Activated T-helper 2 cell treated with anti-CD3 and anti-CD28 coated beads, Interferon-gamma antibody, Interleukin-2, Interleukin-4, amounts not matched to agents 10 μg/mL and 5 μg/mL and 100 μg/mL, durations not matched to agents 14 hours and 24 hours and 36 hours (primary cell): ENCODE data around the gene HEXA. TPM values are rescaled to one million over a fixed set of nuclear protein-coding genes. Genes with fewer than 3 reads are reported as not detected.
A peak's percentile ranks its signal among the peaks of the same experiment; 100 is the strongest.
"Not testable (repeated sequence)": the region's sequence is repeated elsewhere in the genome, so short reads cannot be mapped to it uniquely, and the experiment has no call there.

Experiments
- DNase-seq: peaks from one replicate; pipeline ENCODE4 v3.0.0; 2021; ENCODE audit warnings: low spot score
- H3K27ac Mint-ChIP-seq: one replicate; pipeline ENCODE4 v1.8.0; 2021; ENCODE audit warnings: mixed read lengths
- H3K27me3 Mint-ChIP-seq: one replicate; pipeline ENCODE4 v1.8.0; 2021; ENCODE audit warnings: low read depth, mixed read lengths
- H3K36me3 Mint-ChIP-seq: one replicate; pipeline ENCODE4 v1.8.0; 2021; ENCODE audit warnings: low read depth, mixed read lengths
- H3K4me1 Mint-ChIP-seq: one replicate; pipeline ENCODE4 v1.8.0; 2021; ENCODE audit warnings: low read depth, mixed read lengths
- H3K4me3 Mint-ChIP-seq: one replicate; pipeline ENCODE4 v1.8.0; 2021; ENCODE audit warnings: low read depth, mild to moderate bottlenecking, moderate library complexity, mixed read lengths
- H3K9me3 Mint-ChIP-seq: one replicate; pipeline ENCODE4 v1.8.0; 2021; ENCODE audit warnings: mixed read lengths
- intact Hi-C: fragments of 100-400 bp; cut with micrococcal nuclease; formaldehyde crosslinking; loops from one replicate; pipeline ENCODE4 v1.15.1; 2023
- total RNA-seq: library from RNA; stranded (reverse); gene quantifications from 2 replicates; pipeline ENCODE4 v1.2.3, GENCODE V29; 2022

The HEXA gene
- total RNA-seq: 58.2 and 63.4 TPM in 2 replicates

GRCh38 chr15:72375846-72376581, at the start of gene HEXA:
Gene HEXA, minus strand, starts transcription at chr15:72376014. Its CDS starts 42 bp downstream, at chr15:72375972.
- H3K27ac Mint-ChIP-seq: peak within 1 kb of the TSS; percentile 91
- no peaks in the 10 kb centered on the region for H3K9me3 Mint-ChIP-seq
- H3K27me3 Mint-ChIP-seq: peaks cover under 1% of the 10 kb centered on the region
- peak within 1 kb of the TSS; percentile 89 for H3K4me3 Mint-ChIP-seq
- H3K36me3 Mint-ChIP-seq: peaks cover 5% of the 10 kb centered on the region
- intact Hi-C loops: loop anchor here (1.0 to 5.0 kb wide), 3 partner anchors 97 to 147 kb away; partner anchors contain the start of gene PARP6
- DNase-seq: peak; percentile 96
- H3K4me1 Mint-ChIP-seq: peaks cover 27% of the 10 kb centered on the region

- peaks cover 2% of the 10 kb centered on the region for H3K4me1 Mint-ChIP-seq
- H3K4me3 Mint-ChIP-seq: no peak overlapping the region
- intact Hi-C loops: no loop called here
- no peaks in the 10 kb centered on the region for H3K36me3 Mint-ChIP-seq
- peaks cover 10% of the 10 kb centered on the region for H3K27me3 Mint-ChIP-seq
- DNase-seq: no peak
- H3K9me3 Mint-ChIP-seq: peaks cover 14% of the 10 kb centered on the region
- H3K27ac Mint-ChIP-seq: no peak overlapping the region
These were observed 47.4 kb upstream of the HEXA start for GRCh38 chr15:72423256-72423655.

- H3K9me3 Mint-ChIP-seq: peaks cover 5% of the 10 kb centered on the region
- intact Hi-C loops: no loop called here
- no peaks in the 10 kb centered on the region for H3K36me3 Mint-ChIP-seq
- H3K4me3 Mint-ChIP-seq: no peak overlapping the region
- DNase-seq: no peak
- no peak overlapping the region for H3K27ac Mint-ChIP-seq
- peaks cover 10% of the 10 kb centered on the region for H3K27me3 Mint-ChIP-seq
- no peaks in the 10 kb centered on the region for H3K4me1 Mint-ChIP-seq
These were observed 45.7 kb upstream of the HEXA start for GRCh38 chr15:72421484-72421883.

- DNase-seq: no peak
- Mint-ChIP-seq H3K36me3 (no peaks in the 10 kb centered on the region), H3K9me3 (peaks cover 4% of the 10 kb centered on the region), H3K4me3 (no peak overlapping the region), H3K27me3 (peaks cover 10% of the 10 kb centered on the region), H3K4me1 (no peaks in the 10 kb centered on the region), H3K27ac (no peak overlapping the region)
- intact Hi-C loops: no loop called here
These were observed 44.8 kb upstream of the HEXA start for GRCh38 chr15:72420576-72420975.

- H3K4me1 Mint-ChIP-seq, H3K9me3 Mint-ChIP-seq, H3K36me3 Mint-ChIP-seq, H3K4me3 Mint-ChIP-seq, DNase-seq, H3K27ac Mint-ChIP-seq, intact Hi-C loops: not testable (repeated sequence)
- peaks cover 10% of the 10 kb centered on the region for H3K27me3 Mint-ChIP-seq
These were observed 44.0 kb upstream of the HEXA start for GRCh38 chr15:72419768-72420167.

GRCh38 chr15:72415304-72415703, 39.5 kb upstream of the HEXA start:
- no peaks in the 10 kb centered on the region for H3K36me3 Mint-ChIP-seq
- intact Hi-C loops: no loop called here
- peaks cover 4% of the 10 kb centered on the region for H3K27me3 Mint-ChIP-seq

GRCh38 chr15:72413337-72413736, 37.5 kb upstream of the HEXA start:
- H3K27me3 Mint-ChIP-seq, DNase-seq, intact Hi-C loops, H3K36me3 Mint-ChIP-seq, H3K4me3 Mint-ChIP-seq, H3K27ac Mint-ChIP-seq, H3K4me1 Mint-ChIP-seq, H3K9me3 Mint-ChIP-seq: not testable (repeated sequence)

More at GRCh38 chr15:72415304-72415703, 39.5 kb upstream of the HEXA start:
- no peak overlapping the region for H3K27ac Mint-ChIP-seq
- no peak for DNase-seq
- no peaks in the 10 kb centered on the region for H3K4me1 Mint-ChIP-seq
- no peak overlapping the region for H3K4me3 Mint-ChIP-seq
- H3K9me3 Mint-ChIP-seq: no peaks in the 10 kb centered on the region

GRCh38 chr15:72411544-72411943, 35.7 kb upstream of the HEXA start:
- Mint-ChIP-seq H3K27ac (no peak overlapping the region), H3K36me3 (no peaks in the 10 kb centered on the region), H3K27me3 (peaks cover 12% of the 10 kb centered on the region), H3K9me3 (no peaks in the 10 kb centered on the region), H3K4me1 (no peaks in the 10 kb centered on the region), H3K4me3 (no peak overlapping the region)
- intact Hi-C loops: no loop called here
- DNase-seq: no peak

GRCh38 chr15:72411111-72411510, 35.3 kb upstream of the HEXA start:
- Mint-ChIP-seq H3K36me3 (no peaks in the 10 kb centered on the region), H3K4me3 (no peak overlapping the region), H3K9me3 (no peaks in the 10 kb centered on the region), H3K4me1 (no peaks in the 10 kb centered on the region), H3K27ac (no peak overlapping the region), H3K27me3 (peaks cover 14% of the 10 kb centered on the region)
- DNase-seq: no peak
- intact Hi-C loops: no loop called here

- Mint-ChIP-seq H3K36me3 (no peaks in the 10 kb centered on the region), H3K9me3 (no peaks in the 10 kb centered on the region), H3K4me1 (no peaks in the 10 kb centered on the region), H3K27ac (no peak overlapping the region), H3K27me3 (peaks cover 19% of the 10 kb centered on the region), H3K4me3 (no peak overlapping the region)
- DNase-seq: no peak
- intact Hi-C loops: no loop called here
These were observed 31.1 kb upstream of the HEXA start for GRCh38 chr15:72406936-72407335.

- Mint-ChIP-seq H3K27ac (no peak overlapping the region), H3K9me3 (no peaks in the 10 kb centered on the region), H3K4me1 (no peaks in the 10 kb centered on the region), H3K36me3 (no peaks in the 10 kb centered on the region), H3K4me3 (no peak overlapping the region), H3K27me3 (peaks cover 19% of the 10 kb centered on the region)
- intact Hi-C loops: no loop called here
- no peak for DNase-seq
These were observed 29.0 kb upstream of the HEXA start for GRCh38 chr15:72404841-72405240.

- intact Hi-C loops: no loop called here
- no peak for DNase-seq
- H3K9me3 Mint-ChIP-seq: no peaks in the 10 kb centered on the region
- no peaks in the 10 kb centered on the region for H3K36me3 Mint-ChIP-seq
- H3K4me1 Mint-ChIP-seq: no peaks in the 10 kb centered on the region
- H3K27ac Mint-ChIP-seq: no peak overlapping the region
- peaks cover 17% of the 10 kb centered on the region for H3K27me3 Mint-ChIP-seq
- no peak overlapping the region for H3K4me3 Mint-ChIP-seq
These were observed 28.5 kb upstream of the HEXA start for GRCh38 chr15:72404356-72404755.

GRCh38 chr15:72402726-72403125, 26.9 kb upstream of the HEXA start:
- Mint-ChIP-seq H3K27me3 (peaks cover 17% of the 10 kb centered on the region), H3K36me3 (no peaks in the 10 kb centered on the region), H3K4me1 (no peaks in the 10 kb centered on the region), H3K9me3 (no peaks in the 10 kb centered on the region), H3K4me3 (no peak overlapping the region), H3K27ac (no peak overlapping the region)
- no peak for DNase-seq
- intact Hi-C loops: no loop called here
